Fibroblast of skin of left quadriceps (primary cell): Measurements from ENCODE around the gene INTS6.

Experiments used
- DNase-seq, 2 experiments: peaks; one replicate each; pipeline ENCODE4 v3.0.0-alpha.2; 2013; ENCODE audit warnings: low read depth in 2 of 2

The INTS6 gene

GRCh38 chr13:51452361-51453206, at the start of gene INTS6:
TSS of gene INTS6 (minus strand) at chr13:51453036. CDS start at chr13:51452525, 511 bp downstream.
- DNase-seq: peak; percentile 99

GRCh38 chr13:51502153-51502651, 49.4 kb upstream of the INTS6 start:
- DNase-seq: no peak

- no peak for DNase-seq
Measured at GRCh38 chr13:51501592-51502152, 48.8 kb upstream of the INTS6 start.

- DNase-seq: no peak
Measured at GRCh38 chr13:51501096-51501495, 48.3 kb upstream of the INTS6 start.

- DNase-seq: no peak
Measured at GRCh38 chr13:51500687-51501086, 47.9 kb upstream of the INTS6 start.

GRCh38 chr13:51499841-51500240, 47.0 kb upstream of the INTS6 start:
- no peak for DNase-seq

- peak; percentile 16 to 20 for DNase-seq
Measured at GRCh38 chr13:51495316-51495715, 42.5 kb upstream of the INTS6 start.

- peak; percentile 21 to 32 for DNase-seq
Measured at GRCh38 chr13:51494156-51494555, 41.3 kb upstream of the INTS6 start.

- DNase-seq: no peak
Measured at GRCh38 chr13:51488212-51488611, 35.4 kb upstream of the INTS6 start.

- DNase-seq: no peak
Measured at GRCh38 chr13:51481656-51482055, 28.8 kb upstream of the INTS6 start.

GRCh38 chr13:51479199-51479523, 26.3 kb upstream of the INTS6 start:
- peak; percentile 32 to 46 for DNase-seq

GRCh38 chr13:51478418-51479198, 25.8 kb upstream of the INTS6 start:
- DNase-seq: no peak

GRCh38 chr13:51477653-51478324, 25.0 kb upstream of the INTS6 start:
- DNase-seq: no peak

- DNase-seq: no peak
Measured at GRCh38 chr13:51477149-51477548, 24.3 kb upstream of the INTS6 start.

- DNase-seq: no peak
Measured at GRCh38 chr13:51475727-51476501, 23.1 kb upstream of the INTS6 start.

GRCh38 chr13:51469790-51470189, 17.0 kb upstream of the INTS6 start:
- DNase-seq: no peak

GRCh38 chr13:51467730-51468129, 14.9 kb upstream of the INTS6 start:
- DNase-seq: no peak

GRCh38 chr13:51465124-51465523, 12.3 kb upstream of the INTS6 start:
- no peak for DNase-seq

GRCh38 chr13:51457086-51457815, 4.4 kb upstream of the INTS6 start:
- DNase-seq: no peak

GRCh38 chr13:51456510-51456909, 3.7 kb upstream of the INTS6 start:
- DNase-seq: no peak
